Endothelial cell of umbilical vein (primary cell): ENCODE results near the gene RAD9A. TPM values are rescaled to one million over a fixed set of nuclear protein-coding genes. Genes with fewer than 3 reads are reported as not detected.

Experiments
- BruUV-seq: library from RNA; stranded (reverse); fragments of 400-500 nt; replicated peaks from 2 replicates; lab custom pipeline; 2021; lab: Mats Ljungman, UMichigan
- CTCF ChIA-PET: fragments of 300-600, 350-600 bp; sonication (Branson Sonifier 250); formaldehyde crosslinking; loops from one replicate; lab custom pipeline; 2021; ENCODE audit warnings: antibody characterized with exemption, inconsistent platforms; lab: Charles Lee
- POLR2A ChIA-PET: fragments of 300-600, 350-600 bp; sonication (Branson Sonifier 250); formaldehyde crosslinking; loops from one replicate; lab custom pipeline; 2021; ENCODE audit warnings: antibody characterized with exemption, inconsistent platforms; lab: Charles Lee
- DNase-seq: peaks from one replicate; pipeline ENCODE4 v3.0.0-alpha.2; 2011; ENCODE audit warnings: low read depth, low spot score
- FAIRE-seq: peaks from 2 replicates; lab custom pipeline; 2011; peaks lifted over from hg19 to GRCh38; lab: Jason Lieb, UNC
- H2AFZ ChIP-seq: 2 replicates; pipeline ENCODE4 v1.6.0; 2012; ENCODE audit warnings: low read depth, low read length, control low read depth, inconsistent platforms
- H3K27ac ChIP-seq: 2 replicates; pipeline ENCODE4 v1.5.1; 2011; ENCODE audit warnings: low read depth, mild to moderate bottlenecking, control low read depth, low read length, moderate library complexity; ENCODE audit not compliant: insufficient read depth
- H3K27me3 ChIP-seq, 2 experiments: 2 replicates each; pipeline versions ENCODE4 v1.6.0 to v1.6.1; 2011; ENCODE audit warnings: low read length in 2 of 2, mixed read lengths in 1 of 2; ENCODE audit not compliant: control insufficient read depth in 2 of 2, insufficient read depth in 2 of 2
- H3K36me3 ChIP-seq, 2 experiments: 2 replicates in 1 of 2; 3 replicates in 1 of 2; pipeline ENCODE4 v1.5.1; 2011; ENCODE audit warnings: low read length in 2 of 2, mild to moderate bottlenecking in 1 of 2, moderate library complexity in 1 of 2; ENCODE audit not compliant: control insufficient read depth in 2 of 2, insufficient read depth in 2 of 2; ENCODE audit errors: extremely low read depth in 1 of 2
- H3K4me1 ChIP-seq: 3 replicates; pipeline ENCODE4 v1.5.1; 2011; ENCODE audit warnings: mild to moderate bottlenecking, low read length; ENCODE audit not compliant: control insufficient read depth, insufficient read depth; ENCODE audit errors: extremely low read depth
- H3K4me2 ChIP-seq: 2 replicates; pipeline ENCODE4 v1.6.1; 2011; ENCODE audit warnings: low read length, control low read depth, mixed read lengths; ENCODE audit not compliant: insufficient read depth
- H3K4me3 ChIP-seq, 3 experiments: fragments of 200-600 bp in 1 of 3; sonication (generic), shearing (Covaris generic) in 1 of 3; replicated peaks in 1 of 3; 2 replicates each; pipeline ENCODE4 v1.5.1; 2011 to 2016; ENCODE audit warnings: control low read depth in 3 of 3, low read length in 3 of 3, mild to moderate bottlenecking in 2 of 3, inconsistent platforms in 1 of 3, low read depth in 1 of 3, moderate library complexity in 1 of 3; ENCODE audit not compliant: insufficient read depth in 1 of 3
- H3K79me2 ChIP-seq: 2 replicates; pipeline ENCODE4 v1.6.0; 2012; ENCODE audit warnings: low read length, inconsistent platforms; ENCODE audit not compliant: control insufficient read depth, insufficient read depth
- H3K9ac ChIP-seq: replicated peaks from 2 replicates; pipeline ENCODE3; 2011; ENCODE audit warnings: low read length, control low read depth; ENCODE audit not compliant: insufficient read depth; ENCODE audit errors: extremely low read depth
- H3K9me1 ChIP-seq: replicated peaks from 3 replicates; pipeline ENCODE4 v1.6.0; 2011; ENCODE audit warnings: mild to moderate bottlenecking, low read length; ENCODE audit not compliant: control insufficient read depth, insufficient read depth; ENCODE audit errors: extremely low read depth
- H3K9me3 ChIP-seq: replicated peaks from 2 replicates; pipeline ENCODE4 v1.5.1; 2012; ENCODE audit warnings: low read length, inconsistent platforms; ENCODE audit not compliant: control insufficient read depth, insufficient read depth
- H4K20me1 ChIP-seq: replicated peaks from 2 replicates; pipeline ENCODE3; 2011; ENCODE audit warnings: mild to moderate bottlenecking, low read length; ENCODE audit not compliant: control insufficient read depth, insufficient read depth; ENCODE audit errors: extremely low read depth
- EZH2 ChIP-seq: IDR thresholded peaks from 2 replicates; pipeline ENCODE4 v1.6.1; 2012; ENCODE audit warnings: borderline replicate concordance, low read depth, mild to moderate bottlenecking, moderate library complexity, low read length, inconsistent platforms; ENCODE audit not compliant: severe bottlenecking
- FOS ChIP-seq: IDR thresholded peaks from 2 replicates; pipeline ENCODE4 v1.6.1; 2011; ENCODE audit warnings: mild to moderate bottlenecking, low read length, moderate library complexity, borderline replicate concordance; ENCODE audit not compliant: insufficient read depth
- GATA2 ChIP-seq: IDR thresholded peaks from 2 replicates; pipeline ENCODE4 v1.7.0; 2011; ENCODE audit warnings: low read depth, mild to moderate bottlenecking, moderate library complexity, mixed read lengths, low read length; ENCODE audit not compliant: insufficient read length, insufficient read depth
- JUN ChIP-seq: IDR thresholded peaks from 2 replicates; pipeline ENCODE4 v1.6.1; 2011; ENCODE audit warnings: borderline replicate concordance, low read depth; ENCODE audit not compliant: insufficient read length, insufficient read depth
- MYC ChIP-seq: IDR thresholded peaks from one replicate; pipeline ENCODE4 v1.6.1; 2011; ENCODE audit warnings: mild to moderate bottlenecking, low read depth, low read length
- POLR2A ChIP-seq: IDR thresholded peaks from 2 replicates; pipeline ENCODE4 v1.6.1; 2012; ENCODE audit warnings: low read depth, mild to moderate bottlenecking, control low read depth, low read length
- POLR2AphosphoS5 ChIP-seq: IDR thresholded peaks from 2 replicates; pipeline ENCODE4 v1.6.1; 2012; ENCODE audit warnings: low read depth, mild to moderate bottlenecking, control low read depth, low read length, moderate library complexity; ENCODE audit not compliant: insufficient read depth
- dilution Hi-C: fragments of 300-500 bp; cut with MboI; formaldehyde crosslinking; loops from one replicate; pipeline ENCODE4 v1.15.0; 2019; ENCODE audit warnings: low sequenced_read_pairs; ENCODE audit not compliant: extremely low pct_ligation_motif_present
- intact Hi-C: fragments of 100-400 bp; cut with micrococcal nuclease; formaldehyde crosslinking; loops from one replicate; pipeline ENCODE4 v1.10.0; 2022
- polyA plus RNA-seq, 4 experiments: library from polyadenylated mRNA; depleted of rRNA in 3 of 4; stranded (reverse) in 3 of 4; unstranded in 1 of 4; fragments of >200 nt; gene quantifications; 2 replicates each; pipeline versions ENCODE4 v1.2.1 to v1.2.3, GENCODE V29; 2011 to 2012; ENCODE audit warnings: missing spikeins in 1 of 4
- total RNA-seq: library from RNA; stranded (reverse); gene quantifications from 2 replicates; pipeline ENCODE4 v1.2.3, GENCODE V29; 2021
- TF ChIP-seq, protein P1 (sequence below), 2 donors: IDR thresholded peaks; 1 replicate in 1 of 2; 2 replicates in 1 of 2; pipeline ENCODE4 v1.5.1; 2011; ENCODE audit warnings: low read length in 2 of 2, mild to moderate bottlenecking in 2 of 2, moderate library complexity in 2 of 2, control low read depth in 1 of 2, inconsistent platforms in 1 of 2, low read depth in 1 of 2; ENCODE audit not compliant: insufficient read depth in 1 of 2; ENCODE audit errors: extremely low read depth in 1 of 2
- TF ChIP-seq, protein P2 (sequence below): IDR thresholded peaks from 2 replicates; pipeline ENCODE4 v1.6.1; 2011; ENCODE audit not compliant: insufficient read depth, insufficient read length

Gene RAD9A
- total and polyA plus RNA-seq, 2 donors (not counting 3 experiments of a cell fraction or from before 2014, with no cell fraction given), result 18.4 to 22.2 TPM

DNA sequence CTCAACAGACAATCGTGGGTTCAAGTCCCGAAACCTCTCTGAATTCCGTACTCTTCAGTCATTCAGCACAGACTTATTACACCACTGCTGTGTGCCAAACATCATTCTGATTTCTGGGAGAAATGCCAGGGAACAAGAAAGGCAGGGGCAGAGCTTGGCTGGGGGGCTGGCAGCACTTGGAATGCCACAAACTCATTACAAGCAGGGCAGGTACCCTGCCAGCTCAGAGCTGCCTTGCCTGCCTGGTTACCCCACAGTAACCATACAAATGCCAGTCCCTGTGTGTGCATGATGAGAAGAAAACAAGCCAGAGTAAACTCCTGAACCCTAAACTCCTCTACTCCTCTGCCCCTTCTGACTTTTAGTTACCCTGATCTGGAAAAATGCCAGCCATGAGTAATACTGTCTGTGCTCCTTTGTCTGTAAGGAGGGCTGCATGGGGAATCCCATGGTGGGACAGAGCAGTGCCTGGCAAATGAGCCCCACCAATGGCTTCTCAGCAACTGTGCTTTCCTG lies 6.9 kb upstream of the RAD9A start:
- ChIA-PET CTCF (interaction anchor here (1.0 to 19.7 kb wide), 6 partner anchors 11 to 122 kb away, joined by 4 to 1051 read pairs (median 4); partner anchors contain the start of gene POLD4), POLR2A (interaction anchor here (0.6 kb wide), 1 partner anchor 185 kb away, joined by 3 read pairs; no protein-coding TSS in a partner anchor)
- H3K4me3 ChIP-seq, result no peak overlapping the region
- no peaks in the 10 kb centered on the region for H3K9me1 ChIP-seq
- intact Hi-C loops, result no loop called here
- H3K4me2 ChIP-seq, result no peak overlapping the region
- no peaks in the 10 kb centered on the region for H3K4me1 ChIP-seq
- DNase-seq, result peak; percentile 42
- no peak overlapping the region for H3K9ac ChIP-seq
- peak; percentile 46 for FAIRE-seq
- no peak overlapping the region for H2AFZ ChIP-seq
- no peaks in the 10 kb centered on the region for H4K20me1 ChIP-seq
- TF ChIP-seq MYC (no peak), EZH2 (no peak), POLR2A (no peak), POLR2AphosphoS5 (no peak), JUN (no peak), FOS (no peak), GATA2 (no peak)
- TF ChIP-seq, protein P1, sequence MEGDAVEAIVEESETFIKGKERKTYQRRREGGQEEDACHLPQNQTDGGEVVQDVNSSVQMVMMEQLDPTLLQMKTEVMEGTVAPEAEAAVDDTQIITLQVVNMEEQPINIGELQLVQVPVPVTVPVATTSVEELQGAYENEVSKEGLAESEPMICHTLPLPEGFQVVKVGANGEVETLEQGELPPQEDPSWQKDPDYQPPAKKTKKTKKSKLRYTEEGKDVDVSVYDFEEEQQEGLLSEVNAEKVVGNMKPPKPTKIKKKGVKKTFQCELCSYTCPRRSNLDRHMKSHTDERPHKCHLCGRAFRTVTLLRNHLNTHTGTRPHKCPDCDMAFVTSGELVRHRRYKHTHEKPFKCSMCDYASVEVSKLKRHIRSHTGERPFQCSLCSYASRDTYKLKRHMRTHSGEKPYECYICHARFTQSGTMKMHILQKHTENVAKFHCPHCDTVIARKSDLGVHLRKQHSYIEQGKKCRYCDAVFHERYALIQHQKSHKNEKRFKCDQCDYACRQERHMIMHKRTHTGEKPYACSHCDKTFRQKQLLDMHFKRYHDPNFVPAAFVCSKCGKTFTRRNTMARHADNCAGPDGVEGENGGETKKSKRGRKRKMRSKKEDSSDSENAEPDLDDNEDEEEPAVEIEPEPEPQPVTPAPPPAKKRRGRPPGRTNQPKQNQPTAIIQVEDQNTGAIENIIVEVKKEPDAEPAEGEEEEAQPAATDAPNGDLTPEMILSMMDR (IDR thresholded peaks at IDR 0.05; ENCODE audit: extremely low read depth in 1 of 2, insufficient read depth in 1 of 2, low read depth in 1 of 2, low read length in 2 of 2), result no peak
- TF ChIP-seq, protein P2, sequence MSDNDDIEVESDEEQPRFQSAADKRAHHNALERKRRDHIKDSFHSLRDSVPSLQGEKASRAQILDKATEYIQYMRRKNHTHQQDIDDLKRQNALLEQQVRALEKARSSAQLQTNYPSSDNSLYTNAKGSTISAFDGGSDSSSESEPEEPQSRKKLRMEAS, result no peak
- no peak overlapping the region for H3K27ac ChIP-seq
- dilution Hi-C loops, result no loop called here
- no TSS peak for BruUV-seq
- H3K27me3 ChIP-seq, result no peaks in the 10 kb centered on the region
- H3K9me3 ChIP-seq, result no peaks in the 10 kb centered on the region
- H3K79me2 ChIP-seq, result no peaks in the 10 kb centered on the region
- no peaks in the 10 kb centered on the region for H3K36me3 ChIP-seq
